GM18499 (cell line): ENCODE measurements around the gene CTDP1.
"Not testable (repeated sequence)": the region's sequence is repeated elsewhere in the genome, so short reads cannot be mapped to it uniquely, and the experiment has no call there.

Source experiments
- ATAC-seq: cut with Tn5 transposase; IDR thresholded peaks from one replicate; pipeline ENCODE4 v1.9.1; 2021; ENCODE audit warnings: moderate number of reproducible peaks; ENCODE audit not compliant: insufficient read depth, unreplicated experiment

The CTDP1 gene

DNA sequence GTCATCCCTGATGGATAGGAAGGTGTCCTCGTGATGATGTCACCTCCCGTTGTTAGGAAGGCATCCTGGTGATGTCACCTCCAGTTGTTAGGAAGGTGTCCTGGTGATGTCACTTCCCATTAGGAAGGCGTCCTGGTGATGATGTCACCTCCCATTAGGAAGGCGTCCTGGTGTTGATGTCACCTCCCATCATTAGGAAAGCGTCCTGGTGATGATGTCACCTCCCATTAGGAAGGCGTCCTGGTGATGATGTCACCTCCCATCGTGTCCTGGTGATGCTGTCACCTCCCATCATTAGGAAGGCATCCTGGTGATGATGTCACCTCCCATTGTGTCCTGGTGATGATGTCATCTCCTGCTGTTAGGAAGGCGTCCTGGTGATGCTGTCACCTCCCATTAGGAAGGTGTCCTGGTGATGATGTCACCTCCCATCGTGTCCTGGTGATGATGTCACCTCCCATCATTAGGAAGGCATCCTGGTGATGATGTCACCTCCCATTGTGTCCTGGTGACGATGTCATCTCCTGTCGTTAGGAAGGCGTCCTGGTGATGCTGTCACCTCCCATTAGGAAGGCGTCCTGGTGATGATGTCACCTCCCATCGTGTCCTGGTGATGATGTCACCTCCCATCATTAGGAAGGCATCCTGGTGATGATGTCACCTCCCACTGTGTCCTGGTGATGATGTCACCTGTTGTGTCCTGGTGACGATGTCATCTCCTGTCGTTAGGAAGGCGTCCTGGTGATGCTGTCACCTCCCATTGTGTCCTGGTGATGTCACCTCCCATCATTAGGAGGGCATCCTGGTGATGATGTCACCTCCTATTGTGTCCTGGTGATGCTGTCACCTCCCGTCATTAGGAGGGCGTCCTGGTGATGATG lies 40.1 kb downstream of the CTDP1 start:
- ATAC-seq = not testable (repeated sequence)

DNA sequence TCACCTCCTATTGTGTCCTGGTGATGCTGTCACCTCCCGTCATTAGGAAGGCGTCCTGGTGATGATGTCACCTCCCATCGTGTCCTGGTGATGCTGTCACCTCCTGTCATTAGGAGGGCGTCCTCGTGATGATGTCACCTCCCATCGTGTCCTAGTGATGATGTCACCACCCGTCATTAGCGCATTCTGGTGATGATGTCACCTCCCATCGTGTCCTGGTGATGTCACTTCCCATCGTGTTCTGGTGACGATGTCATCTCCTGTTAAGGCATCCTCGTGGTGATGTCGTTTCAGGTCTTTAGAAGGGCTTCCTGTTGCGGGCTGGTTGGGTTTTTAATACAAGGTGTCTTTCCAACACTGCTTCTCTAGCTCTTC lies 40.7 kb downstream of the CTDP1 start:
- no peak for ATAC-seq

GRCh38 chr18:79723036-79723435 lies 43.4 kb downstream of the CTDP1 start:
- no peak for ATAC-seq

- ATAC-seq = no peak
Observed at GRCh38 chr18:79723628-79724027, 44.0 kb downstream of the CTDP1 start.

DNA sequence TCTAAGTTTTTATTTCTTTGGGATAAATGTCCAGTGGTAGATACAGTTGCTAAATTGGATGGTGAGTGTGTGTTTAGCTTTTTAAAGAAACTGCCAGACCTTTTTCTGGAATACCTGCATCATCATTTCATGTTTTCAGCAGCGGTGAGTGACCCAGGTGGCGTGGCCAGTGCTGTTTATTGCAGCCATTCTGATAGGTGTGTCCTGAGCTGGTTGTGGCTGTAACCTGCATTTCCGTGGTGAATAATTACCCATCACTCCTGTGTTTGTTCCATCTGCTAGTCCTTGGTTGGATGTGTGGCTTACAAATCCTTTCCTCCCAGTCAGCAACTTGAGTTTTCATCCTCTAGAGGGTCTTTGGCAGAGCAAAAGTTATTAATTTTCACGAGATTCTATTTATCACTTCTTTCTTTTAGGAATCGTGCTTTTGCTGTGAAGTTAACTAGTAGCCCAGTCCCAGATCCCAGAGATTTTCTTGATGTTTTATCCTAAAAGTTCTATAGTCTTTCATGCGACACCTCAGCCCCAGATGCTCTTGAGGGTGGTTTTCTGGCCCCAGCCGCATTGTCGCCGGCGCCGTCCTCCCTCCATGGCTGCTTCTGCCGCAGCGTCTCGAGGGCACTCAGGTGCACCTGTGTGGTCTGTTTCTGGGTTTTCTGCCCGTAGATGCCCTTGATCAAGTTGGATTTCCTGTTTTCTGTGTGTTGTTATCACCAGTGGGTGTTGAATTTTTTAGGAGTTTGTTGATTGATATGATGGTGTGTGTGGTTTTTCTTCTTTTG lies 44.9 kb downstream of the CTDP1 start:
- ATAC-seq = no peak

DNA sequence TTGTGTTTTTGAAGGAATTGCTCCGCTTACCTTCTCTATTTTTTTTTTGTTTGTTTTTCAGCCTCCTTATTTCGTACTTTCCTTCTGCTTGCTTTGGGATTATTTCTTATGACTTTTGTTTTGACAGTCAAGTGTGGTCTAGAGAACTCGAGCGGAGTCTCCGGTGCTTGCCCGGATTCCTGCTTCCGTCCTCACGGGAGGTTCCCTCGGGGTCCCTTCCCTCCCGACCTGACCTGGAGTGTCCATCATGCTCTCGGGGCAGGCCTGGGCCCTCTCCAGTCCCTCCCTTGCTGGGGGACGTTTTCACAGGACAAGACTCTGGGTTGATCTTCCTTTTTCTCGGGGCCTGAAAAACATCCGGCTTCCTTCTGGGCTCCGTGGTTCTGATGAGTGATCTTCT lies 45.9 kb downstream of the CTDP1 start:
- ATAC-seq = no peak

GRCh38 chr18:79726721-79727120 lies 47.1 kb downstream of the CTDP1 start:
- no peak for ATAC-seq

DNA sequence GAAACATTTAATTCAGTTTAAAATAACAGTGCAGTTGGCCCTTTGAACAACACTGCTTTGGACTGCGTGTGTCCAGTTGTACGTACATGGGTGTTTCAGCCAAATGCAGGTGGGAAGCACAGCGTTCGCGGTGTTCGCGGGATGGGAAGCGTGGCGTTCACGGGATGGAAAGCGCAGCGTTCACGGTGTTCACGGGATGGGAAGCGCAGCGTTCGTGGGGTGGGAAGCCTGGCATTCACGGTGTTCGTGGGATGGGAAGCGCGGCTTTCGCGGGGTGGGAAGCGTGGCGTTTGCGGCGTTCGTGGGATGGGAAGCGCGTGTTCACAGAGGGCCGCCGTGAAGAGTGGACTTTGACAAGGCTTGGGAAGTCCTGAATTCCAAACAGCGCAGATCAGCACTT lies 47.6 kb downstream of the CTDP1 start:
- no peak for ATAC-seq

DNA sequence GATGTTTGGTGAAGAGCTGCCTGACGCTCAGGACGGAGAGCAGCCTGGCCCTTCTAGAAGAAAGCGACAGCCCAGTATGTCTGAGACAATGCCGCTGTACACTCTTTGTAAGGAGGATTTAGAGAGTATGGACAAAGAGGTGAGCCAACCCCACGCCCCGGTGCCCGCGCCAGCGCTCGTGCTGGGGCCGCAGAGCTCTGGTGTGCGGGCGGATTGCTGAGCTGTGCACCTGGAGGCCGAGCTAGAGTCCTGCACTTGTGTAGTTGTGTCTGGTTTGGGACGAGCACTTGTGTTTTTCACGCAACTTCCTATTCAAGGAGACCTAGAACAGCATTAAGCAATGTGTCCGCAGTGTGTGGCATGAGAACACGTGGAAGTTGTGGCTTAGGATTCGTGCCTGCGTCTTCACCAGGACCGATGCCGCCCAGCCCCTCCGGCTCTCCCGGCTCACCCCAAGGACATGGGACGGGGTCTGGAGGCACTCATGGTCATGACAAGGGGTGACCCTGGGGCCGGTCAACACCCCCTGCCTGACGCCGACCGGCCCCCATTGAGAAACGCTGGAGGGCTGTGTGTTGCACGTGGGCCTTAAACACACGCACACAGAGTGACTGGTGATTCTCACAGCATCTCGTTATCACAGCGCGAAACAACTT lies 49.5 kb downstream of the CTDP1 start:
- ATAC-seq = no peak

DNA sequence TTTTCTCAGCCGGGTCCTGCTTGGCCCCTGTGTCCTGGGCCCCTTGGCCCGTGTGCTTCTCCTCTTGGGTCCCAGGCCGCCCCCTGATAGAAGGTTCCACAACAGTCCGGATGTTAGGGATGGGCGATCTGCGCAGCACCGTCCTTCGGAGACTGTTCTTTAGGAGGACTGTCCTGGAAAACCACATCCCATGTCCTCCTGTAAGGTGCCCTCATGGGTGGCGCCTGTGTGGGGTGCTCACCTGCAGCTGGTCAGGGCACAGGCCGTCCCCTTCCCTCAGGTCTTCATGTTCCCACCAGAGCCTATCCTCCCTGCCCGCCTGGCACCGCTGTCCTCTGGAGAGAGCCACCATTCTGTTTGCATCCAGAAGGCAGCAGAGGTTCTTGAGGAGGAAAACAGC lies 50.0 kb downstream of the CTDP1 start:
- no peak for ATAC-seq

DNA sequence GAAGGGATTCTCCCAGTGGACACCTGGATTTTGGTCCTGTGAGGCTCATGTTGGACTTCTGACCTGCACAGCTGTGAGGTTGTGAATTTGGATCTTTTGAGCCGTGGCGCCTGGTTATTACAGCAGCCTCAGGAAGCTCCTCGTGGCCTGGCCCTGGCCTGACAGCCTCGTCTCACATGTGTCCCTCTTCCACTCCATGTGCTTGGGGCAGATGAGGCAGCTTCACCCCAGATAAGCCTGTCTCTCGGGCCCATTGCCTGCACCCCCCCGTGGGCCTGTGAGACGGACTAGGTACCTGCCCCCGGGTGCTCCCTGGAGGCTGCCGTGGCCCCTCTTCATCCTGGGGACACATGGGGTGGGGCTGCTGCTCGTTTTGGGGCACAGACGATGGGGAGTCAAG lies 51.2 kb downstream of the CTDP1 start:
- no peak for ATAC-seq

DNA sequence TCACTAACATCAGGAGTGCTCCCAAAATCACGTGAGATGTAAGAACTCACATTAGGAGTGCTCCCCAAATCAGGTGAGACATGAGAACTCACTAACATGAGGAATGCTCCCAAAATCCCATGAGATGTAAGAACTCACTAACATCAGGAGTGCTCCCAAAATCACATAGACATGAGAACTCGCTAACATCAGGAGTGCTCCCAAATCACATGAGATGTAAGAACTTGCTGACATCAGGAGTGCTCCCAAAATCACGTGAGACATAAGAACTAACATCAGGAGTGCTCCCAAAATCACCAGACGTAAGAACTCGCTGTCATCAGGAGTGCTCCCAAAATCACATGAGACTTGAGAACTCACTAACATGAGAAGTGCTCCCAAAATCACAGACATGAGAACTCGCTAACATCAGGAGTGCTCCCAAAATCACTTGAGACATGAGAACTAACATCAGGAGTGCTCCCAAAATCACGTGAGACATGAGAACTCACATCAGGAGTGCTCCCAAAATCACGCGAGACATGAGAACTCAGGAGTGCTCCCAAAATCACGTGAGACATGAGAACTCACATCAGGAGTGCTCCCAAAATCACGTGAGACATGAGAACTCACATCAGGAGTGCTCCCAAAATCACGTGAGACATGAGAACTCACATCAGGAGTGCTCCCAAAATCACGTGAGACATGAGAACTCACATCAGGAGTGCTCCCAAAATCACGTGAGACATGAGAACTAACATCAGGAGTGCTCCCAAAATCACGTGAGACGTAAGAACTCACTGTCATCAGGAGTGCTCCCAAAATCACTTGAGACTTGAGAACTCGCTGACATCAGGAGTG lies 52.5 kb downstream of the CTDP1 start:
- not testable (repeated sequence) for ATAC-seq

DNA sequence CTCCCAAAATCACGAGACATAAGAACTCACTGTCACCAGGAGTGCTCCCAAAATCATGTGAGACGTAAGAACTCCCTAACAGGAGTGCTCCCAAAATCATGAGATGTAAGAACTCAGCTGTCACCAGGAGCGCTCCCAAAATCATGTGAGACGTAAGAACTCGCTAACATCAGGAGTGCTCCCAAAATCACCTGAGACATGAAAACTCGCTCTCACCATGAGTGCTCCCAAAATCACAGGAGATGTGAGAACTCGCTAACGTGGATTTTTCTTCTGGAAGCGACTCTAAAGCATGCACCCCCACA lies 53.1 kb downstream of the CTDP1 start:
- no peak for ATAC-seq

- ATAC-seq = no peak
Observed at GRCh38 chr18:79733135-79733701, 53.6 kb downstream of the CTDP1 start.

DNA sequence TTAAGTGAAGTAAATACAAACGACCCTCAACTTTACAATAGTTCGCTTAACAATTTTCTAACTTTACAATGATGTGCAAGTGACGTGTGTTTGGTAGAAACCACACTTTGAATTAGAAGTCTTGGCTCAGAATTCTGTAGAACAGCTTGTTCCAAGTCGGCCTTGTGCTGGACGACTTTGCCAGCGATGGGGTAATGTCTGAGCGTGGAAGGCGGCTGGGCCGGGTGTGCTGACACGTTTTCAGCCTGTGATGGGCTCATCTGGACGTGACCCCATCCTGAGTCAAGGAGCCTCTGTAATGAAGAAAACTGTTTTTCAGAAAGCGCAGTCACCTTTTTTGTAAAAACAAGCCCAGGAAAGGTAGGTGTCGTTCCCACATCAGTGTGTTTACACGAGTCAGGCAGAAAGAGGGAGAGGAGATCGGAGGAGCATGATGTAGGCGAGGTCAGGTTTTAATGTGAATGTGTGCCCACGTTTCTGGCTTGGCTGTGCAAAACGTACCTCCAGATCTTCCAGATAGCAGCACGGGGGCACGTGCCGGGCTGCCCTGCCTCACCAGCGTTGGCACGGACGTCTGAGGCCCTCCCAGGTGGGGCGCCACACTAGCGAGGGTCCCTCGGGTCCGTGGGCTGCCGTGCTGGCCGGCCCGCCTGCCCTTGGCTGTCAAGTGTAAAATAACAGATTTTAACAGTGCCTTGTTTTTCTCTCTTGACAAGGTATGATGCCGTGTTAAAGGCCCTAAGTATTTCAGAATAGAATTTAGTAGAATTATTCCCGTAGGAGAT lies 54.6 kb downstream of the CTDP1 start:
- no peak for ATAC-seq

- no peak for ATAC-seq
Observed at GRCh38 chr18:79735071-79735980, 55.7 kb downstream of the CTDP1 start.

GRCh38 chr18:79736230-79736629 lies 56.6 kb downstream of the CTDP1 start:
- no peak for ATAC-seq

DNA sequence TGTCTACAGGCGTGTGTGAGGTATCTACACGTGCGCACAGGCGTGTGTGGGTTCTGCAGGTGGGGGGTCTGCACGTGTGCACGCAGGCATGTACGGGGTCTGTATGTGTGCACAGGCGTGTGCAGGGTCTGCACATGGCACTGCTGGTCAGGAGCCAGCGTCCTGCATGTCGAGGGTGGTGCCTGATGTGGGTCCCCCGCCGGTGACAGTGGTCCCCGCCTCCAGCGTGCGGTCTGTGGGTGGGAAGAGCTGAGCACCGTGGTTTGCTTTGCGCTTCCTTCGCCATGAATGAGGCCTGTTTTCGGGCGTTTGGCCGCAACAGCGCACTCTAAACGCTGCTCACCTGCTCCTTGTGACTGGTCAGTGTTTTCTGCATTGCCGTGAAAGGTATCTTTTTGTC lies 57.2 kb downstream of the CTDP1 start:
- ATAC-seq = no peak
